ENCODE results near the gene C14orf132.

The C14orf132 gene

GRCh38 chr14:96088074-96088473, 48.9 kb downstream of the C14orf132 start:
- TF ChIP-seq CTCF (IDR thresholded peaks at IDR 0.05; ENCODE audit: low read depth, low read length, missing control alignments), result no peak
- DNase-seq (ENCODE audit: extremely low read depth, low read depth), result no peak
- no peak overlapping the region for H3K4me3 ChIP-seq (replicated peaks; ENCODE audit: low read depth, low read length)

GRCh38 chr14:96088481-96088880, 49.3 kb downstream of the C14orf132 start:
- no peak for TF ChIP-seq CTCF (IDR thresholded peaks at IDR 0.05; ENCODE audit: low read depth, low read length, missing control alignments)
- DNase-seq (ENCODE audit: extremely low read depth, low read depth), result no peak
- no peak overlapping the region for H3K4me3 ChIP-seq (replicated peaks; ENCODE audit: low read depth, low read length)

- no peak for TF ChIP-seq CTCF (IDR thresholded peaks at IDR 0.05; ENCODE audit: low read depth, low read length, missing control alignments)
- DNase-seq (ENCODE audit: extremely low read depth, low read depth), result no peak
- H3K4me3 ChIP-seq (replicated peaks; ENCODE audit: low read depth, low read length), result no peak overlapping the region
These were observed 49.7 kb downstream of the C14orf132 start for GRCh38 chr14:96088911-96089310.

GRCh38 chr14:96089401-96089800, 50.2 kb downstream of the C14orf132 start:
- H3K4me3 ChIP-seq (replicated peaks; ENCODE audit: low read depth, low read length), result no peak overlapping the region
- no peak for TF ChIP-seq CTCF (IDR thresholded peaks at IDR 0.05; ENCODE audit: low read depth, low read length, missing control alignments)
- DNase-seq (ENCODE audit: extremely low read depth, low read depth), result no peak

- DNase-seq (ENCODE audit: extremely low read depth, low read depth), result no peak
- TF ChIP-seq CTCF (IDR thresholded peaks at IDR 0.05; ENCODE audit: low read depth, low read length, missing control alignments), result no peak
- H3K4me3 ChIP-seq (replicated peaks; ENCODE audit: low read depth, low read length), result no peak overlapping the region
These were observed 51.4 kb downstream of the C14orf132 start for GRCh38 chr14:96090441-96091148.

GRCh38 chr14:96091149-96091693, 52.1 kb downstream of the C14orf132 start:
- H3K4me3 ChIP-seq (replicated peaks; ENCODE audit: low read depth, low read length), result no peak overlapping the region
- no peak for DNase-seq (ENCODE audit: extremely low read depth, low read depth)
- no peak for TF ChIP-seq CTCF (IDR thresholded peaks at IDR 0.05; ENCODE audit: low read depth, low read length, missing control alignments)

All from HFF-Myc (cell line).